ENCODE measurements around the gene MED31. TPM values are rescaled to one million over a fixed set of nuclear protein-coding genes. Genes with fewer than 3 reads are reported as not detected.

MED31 gene
- total RNA-seq, 1 donor from 2014 or later, result 12.7 TPM

DNA sequence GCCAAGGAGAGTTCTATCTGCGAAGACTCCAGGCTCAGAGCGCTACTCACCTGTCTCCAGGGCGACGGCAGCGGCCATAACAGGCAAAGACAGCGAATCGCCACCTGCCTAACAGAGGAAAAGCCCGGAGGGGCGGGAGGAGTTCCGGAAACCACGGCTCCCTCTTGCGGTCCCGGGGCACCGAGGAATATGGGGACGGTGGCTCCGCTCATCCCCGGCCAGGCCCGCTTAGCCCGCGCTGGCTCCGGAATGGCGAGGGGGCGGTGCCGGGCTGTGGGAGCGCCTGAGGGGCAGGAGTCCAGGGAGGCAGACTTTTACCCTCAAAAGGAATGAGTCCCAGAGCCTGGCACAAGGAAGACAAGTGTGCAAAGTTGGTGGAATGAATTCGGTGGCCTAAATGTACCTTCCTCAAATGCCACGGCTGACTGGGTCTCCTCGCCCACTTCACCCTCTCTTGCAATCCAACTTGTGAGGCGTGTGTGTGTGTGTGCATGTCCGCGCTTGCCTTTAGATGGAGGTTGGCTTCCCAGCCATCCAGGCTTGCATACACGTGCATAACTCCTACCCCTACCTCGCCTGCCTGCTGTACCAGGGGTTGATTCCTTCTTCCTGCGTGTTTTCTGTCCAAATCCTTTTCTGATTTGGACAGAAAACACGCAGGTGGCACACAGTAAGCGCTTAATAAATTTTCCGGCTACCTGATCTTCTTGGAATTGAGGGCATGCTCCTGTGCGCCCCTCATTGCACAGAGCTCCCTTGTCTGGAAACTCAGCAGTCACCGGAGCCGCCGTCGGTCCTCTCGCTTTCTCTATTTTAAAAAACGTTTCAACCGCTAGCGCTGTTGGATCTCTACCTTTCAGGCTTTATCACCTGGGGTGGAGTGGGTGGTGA is 3.7 kb upstream of the MED31 start:
- TF ChIP-seq, protein P1, sequence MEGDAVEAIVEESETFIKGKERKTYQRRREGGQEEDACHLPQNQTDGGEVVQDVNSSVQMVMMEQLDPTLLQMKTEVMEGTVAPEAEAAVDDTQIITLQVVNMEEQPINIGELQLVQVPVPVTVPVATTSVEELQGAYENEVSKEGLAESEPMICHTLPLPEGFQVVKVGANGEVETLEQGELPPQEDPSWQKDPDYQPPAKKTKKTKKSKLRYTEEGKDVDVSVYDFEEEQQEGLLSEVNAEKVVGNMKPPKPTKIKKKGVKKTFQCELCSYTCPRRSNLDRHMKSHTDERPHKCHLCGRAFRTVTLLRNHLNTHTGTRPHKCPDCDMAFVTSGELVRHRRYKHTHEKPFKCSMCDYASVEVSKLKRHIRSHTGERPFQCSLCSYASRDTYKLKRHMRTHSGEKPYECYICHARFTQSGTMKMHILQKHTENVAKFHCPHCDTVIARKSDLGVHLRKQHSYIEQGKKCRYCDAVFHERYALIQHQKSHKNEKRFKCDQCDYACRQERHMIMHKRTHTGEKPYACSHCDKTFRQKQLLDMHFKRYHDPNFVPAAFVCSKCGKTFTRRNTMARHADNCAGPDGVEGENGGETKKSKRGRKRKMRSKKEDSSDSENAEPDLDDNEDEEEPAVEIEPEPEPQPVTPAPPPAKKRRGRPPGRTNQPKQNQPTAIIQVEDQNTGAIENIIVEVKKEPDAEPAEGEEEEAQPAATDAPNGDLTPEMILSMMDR (IDR thresholded peaks at IDR 0.05; ENCODE audit: partially characterized antibody, unreplicated experiment), result no peak
- DNase-seq, result peak; percentile 51
- Mint-ChIP-seq H3K4me3 (ENCODE audit: unreplicated experiment) (peak overlapping the region; percentile 92), H3K27ac (ENCODE audit: unreplicated experiment) (no peak overlapping the region), H3K4me1 (ENCODE audit: low read depth, unreplicated experiment) (peaks cover 19% of the 10 kb centered on the region), H3K9me3 (ENCODE audit: unreplicated experiment) (peaks cover 5% of the 10 kb centered on the region), H3K36me3 (ENCODE audit: unreplicated experiment) (peaks cover 5% of the 10 kb centered on the region), H3K27me3 (ENCODE audit: unreplicated experiment) (peaks cover 15% of the 10 kb centered on the region)

DNA sequence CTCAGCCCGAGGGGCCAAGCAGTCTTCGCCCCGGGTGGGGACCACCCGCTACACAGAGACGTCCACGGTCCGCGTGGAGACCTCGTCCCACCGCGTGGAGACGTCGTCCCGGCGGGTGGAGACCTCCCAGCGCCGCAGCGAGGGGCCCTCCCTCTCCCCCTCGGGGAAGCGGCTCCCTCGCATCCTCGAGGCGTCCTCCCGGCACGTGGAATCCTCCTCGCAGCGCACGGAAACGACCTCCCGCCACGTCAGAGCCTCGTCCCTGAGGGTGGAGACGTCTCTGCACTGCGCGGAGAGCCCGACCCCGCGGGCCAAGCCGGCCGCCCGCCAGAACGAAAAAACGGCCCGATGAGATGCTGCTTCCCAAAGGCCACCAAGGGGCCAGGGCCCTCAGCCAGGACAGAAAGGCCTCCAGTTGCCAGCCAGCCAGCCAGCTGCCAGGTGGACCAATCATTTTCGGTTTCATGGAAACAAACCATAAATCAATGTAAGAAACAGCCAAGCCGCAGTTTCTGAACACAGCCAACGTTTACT is 581 bp upstream of the MED31 start:
- Mint-ChIP-seq H3K36me3 (ENCODE audit: unreplicated experiment) (no peaks in the 10 kb centered on the region), H3K9me3 (ENCODE audit: unreplicated experiment) (peaks cover 5% of the 10 kb centered on the region), H3K27ac (ENCODE audit: unreplicated experiment) (no peak overlapping the region), H3K4me3 (ENCODE audit: unreplicated experiment) (peak overlapping the region; percentile 74), H3K27me3 (ENCODE audit: unreplicated experiment) (peaks cover 10% of the 10 kb centered on the region), H3K4me1 (ENCODE audit: low read depth, unreplicated experiment) (peaks cover 22% of the 10 kb centered on the region)
- TF ChIP-seq, protein P1 (IDR thresholded peaks at IDR 0.05; ENCODE audit: partially characterized antibody, unreplicated experiment), result no peak
- DNase-seq, result no peak

DNA sequence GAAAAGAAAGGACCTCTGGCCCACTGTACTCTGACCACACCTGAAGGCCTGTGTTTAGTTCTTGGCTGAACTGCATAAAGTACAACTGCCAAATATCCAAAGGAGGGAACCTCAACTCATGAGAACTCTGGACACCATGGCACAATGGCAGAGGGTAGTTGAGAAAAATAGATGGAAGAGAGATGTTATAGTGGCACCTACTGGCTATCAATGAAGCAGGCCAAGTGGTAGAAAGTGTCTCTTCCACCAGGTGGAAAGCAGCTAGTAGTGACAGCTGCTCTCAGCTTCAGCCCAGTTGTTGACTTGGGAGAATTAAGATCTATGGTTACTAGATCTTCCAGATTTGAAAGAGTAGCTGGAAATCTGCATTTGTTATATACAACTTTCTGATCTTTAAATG is 3.2 kb downstream of the MED31 start:
- peaks cover 7% of the 10 kb centered on the region for H3K27me3 Mint-ChIP-seq (ENCODE audit: unreplicated experiment)
- no peaks in the 10 kb centered on the region for H3K36me3 Mint-ChIP-seq (ENCODE audit: unreplicated experiment)
- TF ChIP-seq, protein P1 (IDR thresholded peaks at IDR 0.05; ENCODE audit: partially characterized antibody, unreplicated experiment), result no peak

DNA sequence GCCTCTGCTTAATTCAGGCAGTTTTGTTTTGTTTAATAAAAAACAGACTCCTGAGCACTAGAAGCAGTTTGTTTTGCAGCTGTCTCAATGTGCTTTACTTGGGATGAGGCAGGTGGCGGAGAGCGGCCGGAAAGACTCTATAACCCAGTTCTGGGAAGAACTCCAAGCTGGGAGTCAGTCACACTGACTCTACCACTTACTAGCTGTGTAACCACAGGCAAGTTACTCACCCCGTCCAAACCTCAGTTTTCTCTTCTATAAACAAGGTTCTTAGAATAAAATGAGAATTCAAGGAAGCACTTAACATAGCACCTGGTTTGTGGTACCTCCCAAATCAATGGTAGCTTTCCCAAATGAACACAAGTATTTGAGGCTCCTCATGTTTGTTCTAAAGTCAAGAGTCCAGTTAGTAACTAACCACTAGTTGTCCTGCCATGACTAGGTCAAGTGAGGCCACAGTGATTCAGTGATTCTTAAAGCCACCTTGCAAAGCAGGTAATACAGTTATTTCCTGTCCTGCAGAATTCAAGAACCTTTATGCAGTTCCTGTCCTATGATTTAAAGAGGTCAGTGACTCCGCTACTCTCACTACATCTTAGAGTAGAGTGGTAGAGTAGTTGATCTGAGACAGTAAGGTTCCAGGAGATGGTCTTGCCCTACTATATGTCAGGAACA is 7.8 kb downstream of the MED31 start:
- H3K36me3 Mint-ChIP-seq (ENCODE audit: unreplicated experiment), result no peaks in the 10 kb centered on the region
- no peak overlapping the region for H3K27ac Mint-ChIP-seq (ENCODE audit: unreplicated experiment)
- H3K4me3 Mint-ChIP-seq (ENCODE audit: unreplicated experiment), result no peak overlapping the region
- no peaks in the 10 kb centered on the region for H3K9me3 Mint-ChIP-seq (ENCODE audit: unreplicated experiment)
- peaks cover 6% of the 10 kb centered on the region for H3K27me3 Mint-ChIP-seq (ENCODE audit: unreplicated experiment)
- no peak for DNase-seq
- H3K4me1 Mint-ChIP-seq (ENCODE audit: low read depth, unreplicated experiment), result peaks cover 5% of the 10 kb centered on the region
- TF ChIP-seq, protein P1 (IDR thresholded peaks at IDR 0.05; ENCODE audit: partially characterized antibody, unreplicated experiment), result no peak

More for the DNA sequence above, 3.2 kb downstream of the MED31 start:
- Mint-ChIP-seq H3K4me1 (ENCODE audit: low read depth, unreplicated experiment) (peaks cover 10% of the 10 kb centered on the region), H3K4me3 (ENCODE audit: unreplicated experiment) (no peak overlapping the region), H3K9me3 (ENCODE audit: unreplicated experiment) (peaks cover 5% of the 10 kb centered on the region), H3K27ac (ENCODE audit: unreplicated experiment) (no peak overlapping the region)
- DNase-seq, result no peak

Data from glutamatergic neuron (in vitro differentiated cells).